ENCODE data around the gene ANKZF1. TPM values are rescaled to one million over a fixed set of nuclear protein-coding genes. Genes with fewer than 3 reads are reported as not detected.

ANKZF1 gene
- total RNA-seq, 1 donor from 2014 or later: 27.3 TPM

DNA sequence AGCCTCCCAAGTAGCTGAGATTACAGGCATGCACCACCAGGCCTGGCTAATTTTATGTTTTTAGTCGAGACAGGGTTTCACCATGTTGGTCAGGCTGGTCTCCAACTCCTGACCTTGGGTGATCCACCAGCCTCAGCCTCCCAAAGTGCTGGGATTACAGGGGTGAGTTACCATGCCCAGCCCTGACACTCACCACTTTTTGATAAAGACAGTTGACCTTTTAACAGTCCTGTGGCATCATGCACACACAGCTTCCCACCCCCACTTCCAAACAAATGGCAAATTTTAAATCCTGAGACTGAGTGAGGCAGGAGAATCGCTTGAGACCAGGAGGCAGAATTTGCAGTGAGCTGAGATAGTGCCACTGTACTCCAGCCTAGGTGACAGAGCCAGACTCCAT lies 43.4 kb downstream of the ANKZF1 start:
- ATAC-seq (ENCODE audit: poor library complexity) (no peak), DNase-seq (no peak)
- intact Hi-C loops (cut with DNase I): no loop called here

DNA sequence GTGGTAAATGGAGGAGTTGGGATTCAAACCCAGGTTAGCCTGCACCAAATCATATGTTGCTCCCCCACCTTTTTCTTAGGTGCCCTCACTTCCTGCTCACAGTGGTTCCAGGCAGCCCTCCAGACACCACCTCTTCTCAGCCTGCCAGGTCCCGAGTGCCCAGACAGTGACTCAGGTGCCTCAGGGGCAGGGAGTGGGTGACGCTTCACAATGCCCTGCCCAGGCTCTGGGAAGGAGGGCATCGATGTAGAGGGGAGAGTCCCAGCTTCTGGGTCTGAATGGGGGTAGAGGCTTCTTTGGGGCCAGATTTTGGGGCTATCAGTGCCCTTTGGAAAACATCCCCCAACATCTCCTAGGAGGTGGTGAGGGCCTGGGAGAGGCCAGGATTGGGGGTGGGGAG lies 44.3 kb downstream of the ANKZF1 start:
- DNase-seq (no peak), ATAC-seq (ENCODE audit: poor library complexity) (no peak)
- intact Hi-C loops (cut with DNase I): no loop called here

DNA sequence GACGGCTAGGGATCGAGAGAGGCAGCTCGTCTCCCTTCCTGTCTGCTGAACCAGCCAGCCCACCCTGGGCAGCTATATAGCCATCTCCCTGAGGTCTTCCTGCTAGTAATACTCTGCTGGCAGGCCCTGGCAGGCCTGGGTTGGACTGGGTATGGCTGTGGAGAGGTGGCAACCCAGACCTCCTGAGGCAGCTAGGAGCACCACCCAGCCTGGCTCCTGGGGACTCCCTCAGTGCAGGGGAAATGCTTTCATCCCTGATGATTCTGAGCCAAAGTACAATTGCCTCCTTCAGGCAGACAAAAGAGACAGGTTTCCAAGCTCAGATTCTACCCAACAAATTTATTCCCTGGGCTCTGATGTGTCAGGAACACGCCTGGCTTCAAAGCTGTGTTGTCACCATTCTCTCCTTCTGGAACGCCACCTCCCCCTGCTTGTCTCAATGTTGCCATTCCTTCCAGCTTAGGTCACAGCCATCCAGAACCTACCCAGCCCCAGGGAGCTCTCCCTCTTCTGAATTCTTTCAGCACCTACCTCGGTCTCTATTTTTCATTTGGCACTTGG lies 44.8 kb downstream of the ANKZF1 start:
- intact Hi-C loops (cut with DNase I): no loop called here
- DNase-seq (no peak), ATAC-seq (ENCODE audit: poor library complexity) (no peak)

- peak; percentile 84 for DNase-seq
- peak; percentile 51 for ATAC-seq (ENCODE audit: poor library complexity)
- intact Hi-C loops (cut with DNase I): loop anchor here (2.0 kb wide), 1 partner anchor 17 kb away; no protein-coding TSS in a partner anchor
These were observed 48.4 kb downstream of the ANKZF1 start for GRCh38 chr2:219277703-219278654.

DNA sequence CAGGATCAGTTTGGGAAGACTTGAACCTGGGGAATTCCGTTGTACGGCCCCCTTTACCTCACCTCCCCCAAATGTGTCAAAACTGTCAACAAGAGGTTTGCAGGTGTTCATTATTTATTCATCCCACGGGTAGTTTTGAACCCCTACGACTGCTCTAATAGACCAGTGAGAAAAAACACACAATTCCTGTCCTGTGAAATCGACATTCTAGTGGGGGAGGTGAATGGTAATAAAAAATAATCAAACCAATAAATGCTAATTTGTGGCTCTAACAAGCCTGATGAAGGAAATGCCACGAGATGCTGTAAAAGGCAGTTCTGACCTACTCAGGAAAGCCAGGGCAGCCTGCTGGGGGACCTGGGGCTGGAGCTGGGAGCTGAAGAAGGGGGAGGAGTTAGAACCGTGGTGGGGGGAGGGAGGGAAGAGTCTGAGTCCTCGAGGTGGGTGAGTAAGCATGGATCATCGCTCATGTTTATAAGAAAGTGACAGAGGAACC lies 49.1 kb downstream of the ANKZF1 start:
- no peak for DNase-seq
- peak; percentile 56 for ATAC-seq (ENCODE audit: poor library complexity)
- intact Hi-C loops (cut with DNase I): loop anchor here (2.0 kb wide), 1 partner anchor 16 kb away; no protein-coding TSS in a partner anchor

GRCh38 chr2:219279151-219279915 lies 49.7 kb downstream of the ANKZF1 start, which contains the start of gene DNAJB2:
DNAJB2 (plus strand) TSS chr2:219279366; CDS start chr2:219279834, 468 bp downstream.
- DNase-seq (peak; percentile 99), ATAC-seq (ENCODE audit: poor library complexity) (peak; percentile 97)
- intact Hi-C loops (cut with DNase I): loop anchor here (2.0 kb wide), 1 partner anchor 15 kb away; no protein-coding TSS in a partner anchor

- intact Hi-C loops (cut with DNase I): loop anchor here (2.0 kb wide), 1 partner anchor 15 kb away; no protein-coding TSS in a partner anchor
- DNase-seq: no peak
- ATAC-seq (ENCODE audit: poor library complexity): no peak
These were observed 50.4 kb downstream of the ANKZF1 start for GRCh38 chr2:219279916-219280516.

- ATAC-seq (ENCODE audit: poor library complexity): no peak
- intact Hi-C loops (cut with DNase I): no loop called here
- DNase-seq: no peak
These were observed 51.0 kb downstream of the ANKZF1 start for GRCh38 chr2:219280651-219281050.

- intact Hi-C loops (cut with DNase I): no loop called here
- ATAC-seq (ENCODE audit: poor library complexity) (no peak), DNase-seq (no peak)
These were observed 52.0 kb downstream of the ANKZF1 start for GRCh38 chr2:219281588-219281987.

- ATAC-seq (ENCODE audit: poor library complexity) (no peak), DNase-seq (no peak)
- intact Hi-C loops (cut with DNase I): no loop called here
These were observed 52.8 kb downstream of the ANKZF1 start for GRCh38 chr2:219282375-219282774.

- intact Hi-C loops (cut with DNase I): no loop called here
- ATAC-seq (ENCODE audit: poor library complexity): no peak
- no peak for DNase-seq
These were observed 53.5 kb downstream of the ANKZF1 start for GRCh38 chr2:219282943-219283581.

- ATAC-seq (ENCODE audit: poor library complexity): no peak
- no peak for DNase-seq
- intact Hi-C loops (cut with DNase I): no loop called here
These were observed 55.1 kb downstream of the ANKZF1 start for GRCh38 chr2:219284501-219285372.

GRCh38 chr2:219285373-219285735 lies 55.7 kb downstream of the ANKZF1 start:
- intact Hi-C loops (cut with DNase I): no loop called here
- no peak for ATAC-seq (ENCODE audit: poor library complexity)
- no peak for DNase-seq

DNA sequence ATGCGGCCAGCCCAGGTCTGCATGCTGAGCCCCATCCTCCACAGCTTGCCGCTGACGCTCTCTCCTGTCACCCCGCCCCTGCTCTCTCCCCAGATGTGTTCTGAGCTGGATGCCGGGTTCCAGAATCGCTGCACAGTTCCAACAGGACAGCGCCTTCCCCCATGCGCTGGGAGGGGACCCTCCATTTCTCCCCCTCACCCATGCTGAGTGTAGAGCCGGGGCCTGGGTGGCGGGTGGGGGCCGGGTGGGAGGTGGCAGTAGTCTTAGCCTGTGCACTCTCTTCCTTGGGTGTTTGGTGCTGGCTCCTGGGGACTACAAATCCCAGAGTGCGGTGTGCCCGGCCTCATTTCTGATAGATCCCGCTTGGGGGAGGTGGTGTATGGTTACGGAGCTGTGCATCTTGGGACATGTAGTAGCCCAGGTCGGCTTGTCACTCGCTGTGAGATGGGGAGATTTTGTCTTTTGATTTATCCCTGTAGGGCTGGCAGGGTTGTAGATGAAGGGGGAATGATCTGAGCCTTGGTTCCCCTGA lies 56.4 kb downstream of the ANKZF1 start:
- intact Hi-C loops (cut with DNase I): no loop called here
- DNase-seq: no peak
- peak; percentile 42 for ATAC-seq (ENCODE audit: poor library complexity)
